ENCODE data around the gene FAM43A.

FAM43A gene

GRCh38 chr3:194647747-194648146, 37.9 kb upstream of the FAM43A start:
- DNase-seq (ENCODE audit: low spot score), result no peak
- H3K4me3 ChIP-seq, result no peak overlapping the region
- no peak overlapping the region for H3K27ac ChIP-seq
- TF ChIP-seq, protein P1, sequence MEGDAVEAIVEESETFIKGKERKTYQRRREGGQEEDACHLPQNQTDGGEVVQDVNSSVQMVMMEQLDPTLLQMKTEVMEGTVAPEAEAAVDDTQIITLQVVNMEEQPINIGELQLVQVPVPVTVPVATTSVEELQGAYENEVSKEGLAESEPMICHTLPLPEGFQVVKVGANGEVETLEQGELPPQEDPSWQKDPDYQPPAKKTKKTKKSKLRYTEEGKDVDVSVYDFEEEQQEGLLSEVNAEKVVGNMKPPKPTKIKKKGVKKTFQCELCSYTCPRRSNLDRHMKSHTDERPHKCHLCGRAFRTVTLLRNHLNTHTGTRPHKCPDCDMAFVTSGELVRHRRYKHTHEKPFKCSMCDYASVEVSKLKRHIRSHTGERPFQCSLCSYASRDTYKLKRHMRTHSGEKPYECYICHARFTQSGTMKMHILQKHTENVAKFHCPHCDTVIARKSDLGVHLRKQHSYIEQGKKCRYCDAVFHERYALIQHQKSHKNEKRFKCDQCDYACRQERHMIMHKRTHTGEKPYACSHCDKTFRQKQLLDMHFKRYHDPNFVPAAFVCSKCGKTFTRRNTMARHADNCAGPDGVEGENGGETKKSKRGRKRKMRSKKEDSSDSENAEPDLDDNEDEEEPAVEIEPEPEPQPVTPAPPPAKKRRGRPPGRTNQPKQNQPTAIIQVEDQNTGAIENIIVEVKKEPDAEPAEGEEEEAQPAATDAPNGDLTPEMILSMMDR (IDR thresholded peaks at IDR 0.05), result no peak

DNA sequence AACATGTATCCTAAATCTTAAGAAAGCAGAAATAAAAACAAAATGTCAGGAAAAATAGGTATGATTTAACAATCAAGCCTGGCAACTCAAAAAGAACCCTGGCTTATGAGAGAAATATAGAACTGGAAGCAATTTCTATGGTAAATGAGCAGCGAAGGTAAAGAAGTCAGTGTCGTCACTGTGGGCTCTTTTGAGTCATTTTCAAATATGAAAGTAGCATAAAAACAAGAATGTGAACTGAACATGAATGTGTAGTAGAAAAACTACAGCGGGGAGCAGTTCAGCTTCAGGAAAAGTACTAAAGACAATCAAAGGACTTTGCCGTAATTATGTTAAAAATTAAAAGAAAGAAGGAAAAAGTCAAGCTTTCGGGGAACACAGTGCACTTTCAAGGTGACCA, 31.2 kb upstream of the FAM43A start:
- Histone ChIP-seq H3K27ac (no peak overlapping the region), H3K4me3 (no peak overlapping the region)
- TF ChIP-seq, protein P1 (IDR thresholded peaks at IDR 0.05), result no peak
- DNase-seq (ENCODE audit: low spot score), result no peak

DNA sequence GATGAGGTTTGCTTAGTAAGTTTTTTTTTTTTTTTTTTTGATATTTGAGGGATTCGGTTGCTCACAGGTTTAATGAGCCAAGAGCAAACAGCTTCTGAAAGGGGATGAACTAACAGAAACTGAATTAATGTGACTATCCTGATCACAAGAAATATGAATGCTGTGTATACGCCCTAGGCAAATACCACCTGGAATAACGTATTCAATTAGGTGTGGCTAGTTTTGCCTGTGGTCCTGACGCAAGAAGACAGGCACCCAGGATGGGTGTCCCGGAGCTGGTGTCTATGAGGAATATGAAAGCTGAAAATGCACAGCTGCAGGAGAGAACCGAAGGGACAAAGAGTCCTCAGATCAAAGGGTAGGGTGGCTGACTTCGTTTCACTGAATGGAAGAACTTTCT, 28.2 kb upstream of the FAM43A start:
- no peak overlapping the region for H3K4me3 ChIP-seq
- H3K27ac ChIP-seq, result no peak overlapping the region
- TF ChIP-seq, protein P1 (IDR thresholded peaks at IDR 0.05), result no peak
- DNase-seq (ENCODE audit: low spot score), result no peak

GRCh38 chr3:194658477-194659242, 27.0 kb upstream of the FAM43A start:
- Histone ChIP-seq H3K27ac (no peak overlapping the region), H3K4me3 (no peak overlapping the region)
- TF ChIP-seq, protein P1 (IDR thresholded peaks at IDR 0.05), result no peak
- DNase-seq (ENCODE audit: low spot score), result no peak

DNA sequence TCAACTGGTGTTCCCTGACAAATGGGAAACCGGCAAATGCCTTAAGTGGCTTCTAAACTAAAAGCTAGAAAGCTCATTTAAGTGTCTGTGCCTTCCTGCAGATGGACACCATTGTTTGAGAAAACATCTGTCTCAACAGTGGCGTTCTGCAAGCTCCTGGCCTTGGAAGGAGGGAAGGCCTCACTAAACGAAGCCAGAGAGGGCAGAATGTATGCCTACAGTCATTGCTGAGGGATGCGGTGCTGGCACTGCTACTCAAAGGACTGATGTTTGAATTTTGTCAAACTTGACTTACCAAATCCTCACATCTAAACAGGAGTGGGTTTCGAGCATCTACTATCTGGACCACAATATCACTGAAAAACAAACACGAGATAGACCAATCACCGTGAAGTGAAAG, 25.9 kb upstream of the FAM43A start:
- Histone ChIP-seq H3K4me3 (no peak overlapping the region), H3K27ac (no peak overlapping the region)
- TF ChIP-seq, protein P1 (IDR thresholded peaks at IDR 0.05), result no peak
- no peak for DNase-seq (ENCODE audit: low spot score)

GRCh38 chr3:194661374-194661773, 24.3 kb upstream of the FAM43A start:
- peak; percentile 12 for DNase-seq (ENCODE audit: low spot score)
- no peak overlapping the region for H3K27ac ChIP-seq
- no peak overlapping the region for H3K4me3 ChIP-seq
- TF ChIP-seq, protein P1 (IDR thresholded peaks at IDR 0.05), result no peak

- TF ChIP-seq, protein P1 (IDR thresholded peaks at IDR 0.05), result no peak
- H3K4me3 ChIP-seq, result no peak overlapping the region
- H3K27ac ChIP-seq, result no peak overlapping the region
- peak; percentile 14 for DNase-seq (ENCODE audit: low spot score)
These were observed 23.7 kb upstream of the FAM43A start for GRCh38 chr3:194661946-194662345.
